Ovary (tissue), 3 donors: ENCODE measurements around the gene GTF2H2.

Experiments used
- EP300 ChIP-seq: sonication (generic); formaldehyde crosslinking; IDR thresholded peaks from one replicate; pipeline ENCODE4 v1.6.1; 2017; ENCODE audit warnings: antibody characterized with exemption
- POLR2A ChIP-seq: fragments of 450-650 bp; IDR thresholded peaks from one replicate; pipeline ENCODE4 v1.6.1; 2017; ENCODE audit warnings: antibody characterized with exemption, mild to moderate bottlenecking, moderate library complexity
- TF ChIP-seq, protein P1 (sequence below), 3 donors: fragments of 450-650 bp in 2 of 3; fragments of 200-600 bp in 1 of 3; IDR thresholded peaks; one replicate each; pipeline versions ENCODE4 v1.5.1 to v1.8.0; 2016 to 2022; ENCODE audit warnings: antibody characterized with exemption in 3 of 3, mild to moderate bottlenecking in 1 of 3
- donor health status: DM: no; HTN: no; CAD: no.

DNA sequence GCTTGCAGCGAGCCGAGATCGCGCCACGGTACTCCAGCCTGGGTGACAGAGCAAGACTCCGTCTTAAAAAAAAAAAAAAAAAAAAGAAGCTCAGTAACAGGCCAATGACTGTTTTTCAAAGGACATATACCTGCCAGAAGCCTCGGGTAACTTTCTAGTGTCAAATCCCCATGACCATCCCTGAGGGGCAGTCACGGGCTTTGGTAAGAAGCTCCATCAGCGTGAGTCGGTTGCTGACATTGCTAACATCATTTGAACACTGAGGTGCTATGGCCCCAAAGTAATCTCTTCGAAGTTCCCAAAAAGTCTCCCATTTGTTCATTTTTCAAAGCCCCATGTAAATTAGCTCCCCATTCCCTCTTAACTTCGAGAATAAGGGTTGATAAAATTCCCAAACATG, 53.9 kb downstream of the GTF2H2 start:
- TF ChIP-seq, protein P1, sequence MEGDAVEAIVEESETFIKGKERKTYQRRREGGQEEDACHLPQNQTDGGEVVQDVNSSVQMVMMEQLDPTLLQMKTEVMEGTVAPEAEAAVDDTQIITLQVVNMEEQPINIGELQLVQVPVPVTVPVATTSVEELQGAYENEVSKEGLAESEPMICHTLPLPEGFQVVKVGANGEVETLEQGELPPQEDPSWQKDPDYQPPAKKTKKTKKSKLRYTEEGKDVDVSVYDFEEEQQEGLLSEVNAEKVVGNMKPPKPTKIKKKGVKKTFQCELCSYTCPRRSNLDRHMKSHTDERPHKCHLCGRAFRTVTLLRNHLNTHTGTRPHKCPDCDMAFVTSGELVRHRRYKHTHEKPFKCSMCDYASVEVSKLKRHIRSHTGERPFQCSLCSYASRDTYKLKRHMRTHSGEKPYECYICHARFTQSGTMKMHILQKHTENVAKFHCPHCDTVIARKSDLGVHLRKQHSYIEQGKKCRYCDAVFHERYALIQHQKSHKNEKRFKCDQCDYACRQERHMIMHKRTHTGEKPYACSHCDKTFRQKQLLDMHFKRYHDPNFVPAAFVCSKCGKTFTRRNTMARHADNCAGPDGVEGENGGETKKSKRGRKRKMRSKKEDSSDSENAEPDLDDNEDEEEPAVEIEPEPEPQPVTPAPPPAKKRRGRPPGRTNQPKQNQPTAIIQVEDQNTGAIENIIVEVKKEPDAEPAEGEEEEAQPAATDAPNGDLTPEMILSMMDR (IDR thresholded peaks at IDR 0.05) = no peak
- no peak for TF ChIP-seq POLR2A
- TF ChIP-seq EP300 = no peak
